HG03558 (cell line): ENCODE results near the gene OR3A2.
"Not testable (repeated sequence)": the region's sequence is repeated elsewhere in the genome, so short reads cannot be mapped to it uniquely, and the experiment has no call there.

ENCODE experiments used
- ATAC-seq: cut with Tn5 transposase; IDR thresholded peaks from one replicate; pipeline ENCODE4 v1.9.1; 2021; ENCODE audit warnings: moderate number of reproducible peaks; ENCODE audit not compliant: unreplicated experiment; ENCODE audit errors: extremely low read depth

OR3A2 gene

DNA sequence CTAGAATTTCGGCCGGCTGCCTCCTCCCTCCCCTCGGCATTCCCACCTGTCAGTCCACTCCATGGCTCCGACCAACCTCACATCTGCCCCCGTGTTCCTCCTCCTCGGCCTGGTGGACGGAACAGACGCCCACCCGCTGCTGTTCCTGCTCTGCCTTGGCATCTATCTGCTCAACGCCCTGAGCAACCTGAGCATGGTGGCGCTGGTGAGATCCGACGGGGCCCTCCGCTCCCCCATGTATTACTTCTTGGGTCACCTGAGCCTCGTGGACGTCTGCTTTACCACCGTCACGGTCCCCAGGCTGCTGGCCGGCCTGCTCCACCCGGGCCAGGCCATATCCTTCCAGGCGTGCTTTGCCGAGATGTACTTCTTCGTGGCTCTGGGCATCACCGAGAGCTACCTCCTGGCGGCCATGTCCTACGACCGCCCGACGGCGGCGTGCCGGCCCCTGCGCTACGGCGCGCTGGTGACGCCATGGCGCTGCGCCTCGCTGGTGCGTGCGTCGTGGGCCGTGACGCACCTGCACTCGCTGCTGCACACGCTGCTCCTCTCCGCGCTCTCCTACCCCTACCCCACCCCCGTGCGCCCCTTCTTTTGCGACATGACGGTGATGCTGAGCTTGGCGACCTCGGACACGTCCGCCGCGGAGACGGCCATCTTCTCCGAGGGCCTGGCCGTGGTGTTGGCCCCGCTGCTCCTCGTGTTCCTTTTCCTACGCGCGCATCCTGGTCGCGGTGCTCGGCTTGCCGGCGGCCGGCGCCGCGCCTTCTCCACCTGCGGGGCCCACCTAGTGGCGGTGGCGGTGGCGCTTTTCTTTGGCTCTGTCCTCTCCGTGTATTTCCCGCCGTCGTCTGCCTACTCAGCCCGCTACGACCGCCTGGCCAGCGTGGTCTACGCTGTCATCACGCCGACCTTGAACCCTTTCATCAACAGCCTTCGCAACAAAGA lies at the start of gene OR3A2:
TSS of gene OR3A2 (minus strand) at position 440 of the 948 bp plus-strand sequence.
- no peak for ATAC-seq

DNA sequence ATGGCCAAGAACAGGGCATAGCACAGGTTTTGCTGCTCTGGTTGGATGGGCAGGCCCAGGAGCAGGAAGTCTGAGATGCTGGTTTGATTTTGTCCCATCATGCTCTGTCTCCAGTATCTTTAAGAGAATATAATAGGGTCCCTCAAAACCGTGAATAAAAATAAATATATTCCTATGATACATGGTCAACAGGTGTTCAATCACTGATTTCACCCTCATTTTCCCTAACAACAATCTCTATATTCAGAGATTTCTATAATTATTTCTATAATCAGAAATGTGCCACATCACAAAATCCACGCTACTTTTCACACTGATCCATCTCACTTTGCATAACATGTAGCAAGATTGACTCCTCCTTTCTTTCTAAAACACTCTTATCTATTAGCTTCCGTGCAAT lies 47.6 kb upstream of the OR3A2 start, which contains the start of gene OR1E2:
TSS of gene OR1E2 (minus strand) at position 101 of the 400 bp plus-strand sequence. CDS start at position 101, 0 bp downstream.
- no peak for ATAC-seq

DNA sequence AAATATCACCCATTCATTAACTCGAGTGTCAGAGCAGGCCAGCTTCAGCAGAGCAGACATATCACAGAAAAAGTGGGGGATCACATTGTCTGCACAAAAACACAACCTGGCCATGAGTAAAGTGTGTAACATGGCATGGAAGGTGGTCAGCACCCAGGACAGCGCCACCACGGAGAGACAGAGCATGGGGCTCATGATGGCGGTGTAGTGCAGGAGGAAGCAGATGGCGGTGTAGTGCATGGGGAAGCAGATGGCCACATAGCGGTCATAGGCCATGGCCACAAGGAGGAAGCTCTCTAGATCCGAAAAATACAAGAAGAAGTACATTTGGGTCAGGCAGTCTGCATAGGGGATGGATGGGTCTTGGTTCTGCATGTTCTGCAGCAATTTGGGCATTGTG lies 47.1 kb upstream of the OR3A2 start:
- ATAC-seq = not testable (repeated sequence)

DNA sequence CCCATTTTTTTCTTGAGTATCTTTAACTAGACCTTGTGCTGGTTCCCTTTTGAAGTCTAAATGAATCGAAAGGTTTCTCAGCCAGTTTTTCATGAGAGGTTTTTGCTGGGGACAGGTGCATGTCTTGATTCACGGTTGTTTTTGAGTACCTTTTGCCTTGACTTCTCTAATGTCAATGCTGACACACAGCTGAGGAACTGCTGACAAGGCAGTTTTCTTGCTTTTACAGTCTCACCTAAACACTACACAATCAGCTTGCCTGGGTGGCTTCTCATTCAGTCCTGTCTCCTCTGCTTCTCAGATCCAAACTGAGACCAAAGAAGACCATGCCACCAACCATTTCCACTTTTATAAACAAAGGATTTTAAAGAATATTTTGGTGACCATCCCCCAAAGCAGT lies 32.1 kb upstream of the OR3A2 start:
- ATAC-seq = no peak

DNA sequence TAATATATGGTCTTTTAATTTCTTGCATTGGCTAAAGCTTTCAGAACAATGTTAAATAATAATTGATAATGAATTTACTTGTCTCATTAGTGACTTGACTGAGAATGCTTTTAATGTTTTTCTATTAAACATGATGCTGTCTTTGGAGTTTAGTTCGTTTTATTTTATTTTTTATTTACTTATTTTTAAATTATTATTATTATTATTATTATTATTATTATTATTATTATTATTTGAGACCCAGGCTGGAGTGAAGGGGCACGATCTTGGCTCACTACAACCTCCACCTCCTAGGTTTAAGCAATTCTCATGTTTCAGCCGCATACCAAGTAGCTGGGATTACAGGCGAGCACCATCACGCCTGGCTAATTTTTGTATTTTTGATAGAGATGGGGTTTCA lies 29.5 kb upstream of the OR3A2 start:
- no peak for ATAC-seq

DNA sequence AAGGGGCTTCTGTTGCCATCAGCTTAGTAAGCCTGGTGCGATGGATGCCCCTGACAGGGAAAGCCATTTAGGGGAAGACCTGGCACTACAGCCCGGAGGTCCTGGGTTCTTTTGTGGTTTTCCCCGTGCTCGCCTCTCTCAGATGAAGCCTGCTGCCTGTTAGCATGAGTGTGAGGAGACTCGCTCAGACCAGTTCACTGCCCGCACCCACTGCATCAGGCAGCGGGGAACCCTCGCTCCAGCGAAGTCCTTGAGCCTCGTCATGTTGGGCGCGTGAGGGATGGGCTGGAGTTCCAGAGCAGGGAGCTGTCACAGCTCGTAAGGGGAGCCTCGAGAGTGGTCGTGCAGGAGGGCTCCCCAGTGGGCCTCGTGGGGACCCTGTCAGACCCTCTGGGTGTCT lies 26.1 kb upstream of the OR3A2 start:
- ATAC-seq = not testable (repeated sequence)

DNA sequence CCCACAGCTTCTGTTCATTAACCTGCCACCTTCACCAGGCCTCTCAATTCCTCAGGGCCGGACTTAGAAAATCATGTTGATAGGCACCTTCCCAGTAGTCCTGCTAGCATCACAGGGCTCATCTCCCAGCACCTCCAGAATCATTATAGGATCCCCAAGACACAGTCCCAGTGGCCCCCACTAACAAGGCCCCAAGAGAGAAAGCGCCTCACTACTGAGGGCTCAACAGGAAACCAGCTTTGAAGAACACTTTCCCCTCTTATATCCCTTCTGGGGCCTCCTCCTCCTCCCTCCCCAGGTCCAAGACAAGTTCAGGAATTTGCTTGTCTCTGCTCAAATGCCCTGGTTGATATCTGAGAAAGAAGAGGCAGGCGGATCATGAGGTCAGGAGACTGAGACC lies 25.0 kb upstream of the OR3A2 start, which contains the start of gene OR3A3:
TSS of gene OR3A3 (plus strand) at position 301 of the 400 bp plus-strand sequence.
- ATAC-seq = no peak

DNA sequence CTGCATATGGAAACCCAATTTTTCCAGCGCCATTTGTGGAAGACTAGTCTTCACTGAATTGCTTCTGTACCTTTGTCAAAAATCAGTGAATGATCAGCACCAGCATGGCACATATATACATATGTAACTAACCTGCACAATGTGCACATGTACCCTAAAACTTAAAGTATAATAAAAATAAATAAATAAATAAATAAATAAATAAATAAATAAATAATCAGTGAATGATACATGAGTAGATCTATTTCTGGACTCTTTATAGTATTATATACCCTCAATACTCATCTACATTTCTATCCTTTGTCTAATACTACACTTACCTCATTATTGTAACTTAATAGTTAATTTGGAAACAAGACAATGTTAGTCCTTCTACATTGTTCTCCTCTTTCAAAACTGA lies 17.7 kb upstream of the OR3A2 start:
- not testable (repeated sequence) for ATAC-seq

DNA sequence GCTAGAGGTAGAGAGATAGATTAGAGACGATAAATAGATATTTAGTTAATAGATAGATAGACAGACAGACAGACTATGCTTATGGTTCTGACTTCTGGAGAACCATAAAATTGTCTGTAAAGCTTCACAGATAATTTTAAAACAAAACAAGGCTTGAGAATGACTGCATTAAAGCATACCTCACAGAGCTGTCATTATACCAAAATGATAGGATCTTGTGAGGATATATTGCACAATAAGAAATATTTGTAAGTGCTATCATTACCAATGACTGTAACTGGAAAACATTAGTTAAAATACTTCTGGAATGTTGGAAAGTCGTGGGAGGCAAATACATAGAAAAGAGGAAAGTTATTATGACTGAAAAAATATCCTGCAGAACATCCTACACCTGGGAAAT lies 15.7 kb upstream of the OR3A2 start:
- no peak for ATAC-seq

DNA sequence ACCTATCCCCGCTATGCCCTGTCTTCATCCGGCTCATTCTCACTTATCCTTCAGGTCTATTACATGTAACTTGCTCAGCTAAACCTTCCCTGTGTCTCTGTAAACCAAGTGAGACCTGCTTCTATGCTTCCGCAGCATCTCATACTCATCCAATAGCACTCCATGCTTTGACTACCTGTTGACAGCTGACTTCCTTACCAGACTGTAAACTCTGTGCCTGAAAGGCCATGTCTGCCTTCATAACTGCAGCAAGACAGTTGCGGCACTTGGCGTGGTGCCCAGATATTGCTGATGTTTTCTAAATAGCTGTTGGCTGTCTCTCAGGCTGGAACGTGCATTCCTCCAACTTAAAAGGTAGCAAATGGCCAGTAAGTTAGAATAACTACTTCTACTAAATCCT lies 13.9 kb upstream of the OR3A2 start:
- no peak for ATAC-seq

DNA sequence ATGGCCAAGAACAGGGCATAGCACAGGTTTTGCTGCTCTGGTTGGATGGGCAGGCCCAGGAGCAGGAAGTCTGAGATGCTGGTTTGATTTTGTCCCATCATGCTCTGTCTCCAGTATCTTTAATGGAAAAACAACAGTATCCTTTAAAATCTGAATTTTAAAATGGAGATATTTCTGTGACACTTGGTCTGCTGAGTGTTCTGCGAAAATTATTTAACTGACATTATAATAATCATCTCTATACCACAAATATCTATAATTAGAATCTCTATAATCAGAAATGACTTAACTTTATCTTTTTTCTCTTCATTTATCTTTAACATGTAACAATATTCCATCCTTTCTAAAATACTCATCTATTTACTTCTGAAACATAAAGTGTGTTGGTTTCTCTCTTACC lies 12.2 kb upstream of the OR3A2 start, which contains the start of gene OR1E1:
TSS of gene OR1E1 (minus strand) at position 101 of the 400 bp plus-strand sequence. CDS start at position 101, 0 bp downstream.
- ATAC-seq = no peak

DNA sequence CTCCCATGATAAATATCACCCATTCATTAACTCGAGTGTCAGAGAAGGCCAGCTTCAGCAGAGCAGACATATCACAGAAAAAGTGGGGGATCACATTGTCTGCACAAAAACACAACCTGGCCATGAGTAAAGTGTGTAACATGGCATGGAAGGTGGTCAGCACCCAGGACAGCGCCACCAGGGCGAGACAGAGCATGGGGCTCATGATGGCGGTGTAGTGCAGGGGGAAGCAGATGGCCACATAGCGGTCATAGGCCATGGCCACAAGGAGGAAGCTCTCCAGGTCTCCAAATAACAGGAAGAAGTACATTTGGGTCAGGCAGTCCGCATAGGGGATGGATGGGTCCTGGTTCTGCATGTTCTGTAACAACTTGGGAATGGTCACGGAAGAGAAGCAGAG lies 11.7 kb upstream of the OR3A2 start:
- not testable (repeated sequence) for ATAC-seq

DNA sequence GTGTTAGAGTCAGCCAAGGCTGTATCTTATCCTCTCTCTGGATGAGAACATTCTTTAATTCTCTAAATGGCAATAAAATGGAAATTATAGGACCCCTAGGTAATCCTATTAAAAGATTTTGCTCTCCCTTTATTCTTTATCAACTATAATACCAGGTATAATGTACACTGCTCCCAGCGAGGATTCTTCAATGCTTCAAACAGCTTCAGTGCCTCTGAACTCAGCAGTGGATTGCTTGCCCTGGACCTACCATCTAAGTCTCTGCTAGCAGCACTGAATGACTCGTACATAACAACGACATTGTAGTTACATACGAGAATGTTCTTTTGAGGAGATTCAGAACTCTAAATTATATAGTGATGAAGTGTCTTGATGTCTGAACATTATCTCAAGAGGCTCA lies 3.7 kb upstream of the OR3A2 start:
- ATAC-seq = no peak

DNA sequence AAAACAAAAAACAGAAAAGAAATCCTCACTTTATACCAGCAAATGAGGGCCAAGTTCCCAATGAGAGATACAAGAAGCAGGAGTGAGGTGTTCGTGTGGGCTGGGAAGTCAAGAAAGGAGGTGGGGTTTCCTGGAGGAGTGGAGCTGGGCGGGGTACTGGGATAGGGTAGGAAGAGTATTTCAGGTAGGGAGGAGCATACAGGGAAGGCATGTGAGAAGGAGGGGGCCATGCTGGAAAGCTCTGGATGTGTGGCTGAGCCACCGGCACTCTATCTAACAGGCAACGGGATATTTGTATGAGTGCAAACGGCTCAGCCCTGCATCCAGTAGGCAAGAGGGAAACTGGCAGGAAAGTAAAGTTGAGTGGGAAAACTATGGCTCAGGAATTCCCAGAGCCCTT lies 4.2 kb downstream of the OR3A2 start:
- no peak for ATAC-seq

DNA sequence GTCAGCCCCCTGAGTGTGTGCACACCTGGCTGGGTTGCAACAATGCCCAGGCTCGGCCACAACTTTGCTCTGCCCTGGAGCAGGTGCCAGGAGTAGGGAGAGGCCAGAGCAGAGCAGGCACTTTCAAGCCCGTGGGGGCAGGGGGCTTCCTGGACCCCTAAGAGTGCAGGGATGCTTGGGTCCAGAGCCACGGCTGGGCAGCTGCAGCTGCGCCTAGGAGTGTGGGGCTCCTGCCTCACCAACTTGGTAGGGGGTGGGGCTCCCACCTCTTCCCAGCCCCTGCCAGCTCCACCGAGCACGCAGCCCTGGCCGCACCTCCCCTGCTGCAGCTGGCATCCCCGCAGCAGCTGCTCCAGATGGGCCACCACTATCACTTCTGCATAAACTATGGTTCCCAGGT lies 7.8 kb downstream of the OR3A2 start:
- no peak for ATAC-seq

DNA sequence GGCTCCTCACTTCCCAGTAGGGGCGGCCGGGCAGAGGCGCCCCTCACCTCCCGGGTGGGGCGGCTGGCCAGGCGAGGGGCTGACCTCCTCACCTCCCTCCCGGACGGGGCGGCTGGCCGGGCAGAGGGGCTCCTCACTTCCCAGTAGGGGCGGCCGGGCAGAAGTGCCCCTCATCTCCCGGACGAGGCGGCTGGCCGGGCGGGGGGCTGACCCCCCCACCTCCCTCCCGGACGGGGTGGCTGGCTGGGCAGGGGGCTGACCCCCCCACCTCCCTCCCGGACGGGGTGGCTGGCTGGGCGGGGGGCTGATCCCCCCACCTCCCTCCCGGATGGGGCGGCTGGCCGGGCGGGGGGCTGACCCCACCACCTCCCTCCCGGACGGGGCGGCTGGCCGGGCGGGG lies 14.9 kb downstream of the OR3A2 start:
- ATAC-seq = not testable (repeated sequence)

DNA sequence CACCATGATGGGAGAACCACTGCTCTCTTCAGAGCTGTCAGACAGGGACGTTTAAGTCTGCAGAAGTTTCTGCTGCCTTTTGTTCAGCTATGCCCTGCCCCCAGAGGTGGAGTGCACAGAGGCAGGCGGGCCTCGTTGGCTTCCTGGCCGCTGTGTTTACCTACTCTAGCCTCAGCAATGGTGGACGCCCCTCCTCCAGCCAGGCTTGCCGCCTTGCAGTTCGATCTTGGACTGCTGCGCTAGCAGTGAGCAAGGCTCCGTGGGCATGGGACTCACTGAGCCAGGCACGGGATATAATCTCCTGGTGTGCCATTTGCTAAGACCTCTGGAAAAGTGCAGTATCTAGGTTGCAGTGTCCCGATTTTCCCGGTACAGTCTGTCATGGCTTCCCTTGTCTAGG lies 43.3 kb downstream of the OR3A2 start:
- ATAC-seq = not testable (repeated sequence)

DNA sequence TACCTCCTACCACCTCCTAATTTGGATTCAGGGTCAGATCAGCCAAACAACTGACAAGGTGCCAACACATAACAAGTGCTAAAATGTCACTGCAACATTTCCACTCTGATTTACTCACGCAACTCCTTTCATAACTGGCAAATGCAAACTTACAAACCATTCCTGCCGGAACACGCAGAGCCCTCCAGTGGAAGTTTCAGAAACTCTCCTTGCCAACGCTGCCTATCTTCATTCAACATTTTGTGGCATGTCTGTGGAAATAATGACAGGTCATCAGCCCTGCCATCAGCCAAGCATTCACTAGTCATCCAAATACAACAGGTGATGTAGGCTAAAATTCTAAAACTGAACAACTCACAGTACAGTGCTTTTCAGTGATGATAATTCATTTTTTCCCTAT lies 50.2 kb downstream of the OR3A2 start:
- no peak for ATAC-seq

DNA sequence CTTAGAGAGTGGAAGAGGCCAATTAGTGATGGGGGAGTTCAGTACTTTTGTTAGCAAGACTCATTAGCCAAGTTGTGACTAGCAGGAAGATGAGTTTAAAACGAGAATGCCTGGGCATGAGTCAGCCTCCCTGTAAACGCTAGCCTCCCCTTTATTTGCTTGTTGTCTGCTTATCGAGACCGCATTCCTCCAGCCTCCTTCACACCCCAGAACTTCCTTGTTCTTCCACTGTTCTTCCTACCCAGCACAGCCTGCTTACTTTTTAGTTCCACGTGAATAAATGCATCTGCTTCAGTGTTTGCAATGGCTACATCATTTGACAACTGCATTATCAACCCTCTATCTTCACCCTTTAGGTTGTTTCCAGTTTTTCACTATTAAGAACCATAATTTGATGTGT lies 67.8 kb downstream of the OR3A2 start:
- ATAC-seq = no peak

DNA sequence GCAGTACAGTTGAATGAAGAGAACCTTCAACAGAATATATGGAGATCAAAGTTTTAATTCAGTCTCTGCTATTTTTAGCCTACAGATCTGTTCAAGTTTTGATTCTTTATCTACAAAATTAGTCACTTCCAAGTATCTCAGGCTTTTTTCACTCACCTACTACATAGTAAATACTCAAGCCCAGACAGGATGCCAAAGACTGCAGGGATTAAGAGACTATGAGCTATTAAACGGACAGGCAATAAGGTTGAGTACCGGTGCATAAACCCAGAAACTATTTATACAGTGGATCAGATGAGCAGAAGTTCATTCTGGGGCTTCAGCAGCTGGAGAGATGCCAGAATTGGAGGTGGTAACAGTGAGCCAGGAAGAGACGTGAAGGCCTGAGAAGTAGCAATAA lies 69.3 kb downstream of the OR3A2 start:
- no peak for ATAC-seq

DNA sequence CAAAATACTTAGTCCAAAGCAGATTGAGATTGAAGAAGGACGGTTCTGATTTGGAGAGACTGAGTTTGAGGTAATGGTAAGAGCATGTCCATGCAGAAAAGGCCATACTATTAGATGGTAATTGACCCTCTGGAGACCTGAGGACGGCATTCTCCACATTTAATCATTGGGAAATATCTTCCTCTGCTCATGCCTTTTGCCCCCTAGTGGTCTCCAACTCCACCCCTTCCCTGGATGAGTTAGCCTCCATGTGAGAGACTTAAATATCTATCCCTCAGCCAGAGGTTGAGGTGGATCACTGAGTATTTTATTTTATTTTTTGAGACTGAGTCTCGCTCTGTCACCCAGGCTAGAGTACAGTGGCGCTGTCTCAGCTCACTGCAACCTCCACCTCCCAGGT lies 77.5 kb downstream of the OR3A2 start:
- no peak for ATAC-seq

DNA sequence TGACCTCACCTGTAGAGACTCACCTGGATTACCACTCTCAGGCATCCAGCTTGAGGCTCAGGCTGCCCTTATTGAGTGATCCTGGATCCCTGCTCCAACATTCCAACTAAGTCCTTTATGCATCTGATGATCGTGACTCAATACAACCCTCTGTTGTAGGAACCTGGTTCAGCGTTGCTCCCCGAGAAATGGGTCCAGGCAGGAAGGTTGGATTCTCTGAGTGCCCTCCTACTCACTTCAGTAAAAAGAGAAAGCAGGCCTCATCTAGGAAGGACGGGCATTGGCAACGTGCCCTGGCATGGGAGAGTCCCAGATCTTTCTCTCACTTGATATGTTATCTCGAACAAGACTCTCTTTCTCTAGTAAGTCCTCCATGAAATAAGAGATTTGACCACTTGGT lies 87.8 kb downstream of the OR3A2 start, which contains the start of gene OR3A1:
TSS of gene OR3A1 (minus strand) at position 101 of the 400 bp plus-strand sequence. CDS start 5,778 bp downstream, outside the sequence.
- no peak for ATAC-seq
